HG02840 (cell line): ENCODE results near the gene EFCAB11.

Experiments
- ATAC-seq: cut with Tn5 transposase; IDR thresholded peaks from one replicate; pipeline ENCODE4 v1.9.1; 2021; ENCODE audit warnings: mild to moderate bottlenecking, moderate library complexity, moderate number of reproducible peaks; ENCODE audit not compliant: unreplicated experiment, low FRiP score

EFCAB11 gene

GRCh38 chr14:89781046-89781445, 173.5 kb downstream of the EFCAB11 start:
- ATAC-seq = no peak

- ATAC-seq = no peak
These were observed 174.8 kb downstream of the EFCAB11 start for GRCh38 chr14:89779707-89780106.

GRCh38 chr14:89775946-89776345, 178.6 kb downstream of the EFCAB11 start:
- ATAC-seq = no peak

- ATAC-seq = no peak
These were observed 179.4 kb downstream of the EFCAB11 start for GRCh38 chr14:89775151-89775550.

- peak; percentile 86 for ATAC-seq
These were observed 180.8 kb downstream of the EFCAB11 start for GRCh38 chr14:89773644-89774316.

DNA sequence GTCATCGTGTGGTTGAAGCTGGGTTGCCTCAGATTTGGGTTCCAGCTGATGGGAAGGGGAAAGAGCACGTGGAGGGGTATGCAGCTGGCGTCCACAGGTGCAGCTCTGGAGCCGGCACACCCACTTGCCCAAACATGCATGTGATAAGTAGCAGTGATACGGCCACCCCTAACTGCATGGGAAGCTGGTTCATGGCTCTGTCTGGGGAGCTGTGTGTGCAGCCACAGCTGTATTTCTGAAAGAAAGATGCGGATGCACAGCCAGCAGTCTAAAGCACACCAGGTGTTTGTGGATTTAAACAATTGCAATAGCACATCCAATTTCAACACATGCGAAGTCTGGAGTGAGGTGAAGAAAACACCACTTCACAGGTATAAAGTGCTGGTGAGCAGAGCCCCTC, 181.4 kb downstream of the EFCAB11 start:
- ATAC-seq = peak; percentile 42

- ATAC-seq = no peak
These were observed 183.3 kb downstream of the EFCAB11 start for GRCh38 chr14:89771251-89771650.

- ATAC-seq = no peak
These were observed 186.7 kb downstream of the EFCAB11 start for GRCh38 chr14:89767861-89768268.

- ATAC-seq = no peak
These were observed 187.4 kb downstream of the EFCAB11 start for GRCh38 chr14:89767131-89767530.

GRCh38 chr14:89765346-89765745, 189.2 kb downstream of the EFCAB11 start:
- no peak for ATAC-seq

- no peak for ATAC-seq
These were observed 194.4 kb downstream of the EFCAB11 start for GRCh38 chr14:89760086-89760485.

GRCh38 chr14:89757313-89757939, 197.1 kb downstream of the EFCAB11 start:
- no peak for ATAC-seq

DNA sequence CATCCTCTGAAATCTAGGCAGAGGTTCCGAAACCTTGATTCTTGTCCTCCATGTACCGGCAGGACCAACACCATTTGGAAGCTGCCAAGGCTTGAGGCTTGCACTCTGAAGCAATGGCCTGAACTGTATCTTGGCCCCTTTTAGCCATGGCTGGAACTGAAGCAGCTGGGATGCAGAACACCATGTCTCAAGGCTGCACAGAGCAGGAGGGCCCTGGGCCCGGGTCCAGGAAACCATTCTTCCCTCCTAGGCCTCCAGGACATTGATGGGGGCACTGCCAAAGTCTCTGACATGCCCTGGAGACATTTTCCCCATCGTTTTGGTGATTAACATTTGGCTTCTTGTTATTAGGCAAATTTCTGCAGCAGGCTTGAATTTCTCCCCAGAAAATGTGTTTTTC, 198.7 kb downstream of the EFCAB11 start:
- no peak for ATAC-seq

DNA sequence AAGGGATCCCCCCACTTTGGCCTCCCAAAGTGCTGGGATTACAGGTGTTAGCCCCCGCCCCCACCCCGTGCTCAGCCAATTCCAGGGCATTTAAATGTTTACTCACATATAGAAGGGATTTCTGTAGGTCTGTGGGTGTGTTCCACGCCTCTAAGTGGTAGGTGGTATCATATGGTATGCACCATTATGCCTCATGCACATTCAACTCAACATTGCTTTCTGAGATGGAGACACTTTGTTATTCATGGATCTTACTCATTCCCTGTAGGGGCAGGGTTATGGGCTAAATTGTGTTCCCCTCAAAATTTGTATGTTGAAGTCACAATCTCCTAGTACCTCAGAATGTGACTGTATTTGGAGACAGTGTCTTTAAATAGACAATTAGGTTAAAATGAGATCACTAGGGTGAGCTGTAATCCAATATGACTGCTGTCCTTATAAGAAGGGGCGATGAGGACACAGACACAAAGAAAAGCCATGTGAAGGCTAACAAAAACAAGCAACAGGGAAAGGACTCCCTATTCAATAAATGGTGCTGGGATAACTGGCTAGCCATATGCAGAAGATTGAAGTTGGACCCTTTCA, 200.6 kb downstream of the EFCAB11 start:
- no peak for ATAC-seq

DNA sequence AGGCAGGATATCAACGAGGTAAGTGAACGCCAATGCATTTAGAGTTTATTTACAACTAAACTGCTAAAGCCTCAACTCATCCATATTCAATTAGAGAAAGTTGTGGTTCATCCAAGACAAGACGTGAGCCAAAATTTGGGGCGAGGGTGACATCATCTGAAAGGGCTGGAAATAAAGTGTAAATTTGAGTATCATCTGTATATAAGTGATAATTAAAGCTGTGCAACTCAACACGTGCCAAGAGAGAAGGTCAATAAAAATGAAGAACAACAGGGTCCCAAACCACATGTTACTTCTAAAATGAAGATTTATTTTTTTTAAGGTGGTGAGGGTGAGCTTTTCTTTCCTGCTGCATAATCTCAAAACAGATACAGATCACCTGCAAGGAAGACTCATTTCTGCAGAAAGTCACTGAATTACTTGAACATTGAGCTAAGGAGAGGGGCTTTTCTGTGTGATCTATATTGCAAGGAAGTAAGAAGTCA, 203.6 kb downstream of the EFCAB11 start:
- no peak for ATAC-seq

GRCh38 chr14:89750281-89750755, 204.2 kb downstream of the EFCAB11 start:
- no peak for ATAC-seq

DNA sequence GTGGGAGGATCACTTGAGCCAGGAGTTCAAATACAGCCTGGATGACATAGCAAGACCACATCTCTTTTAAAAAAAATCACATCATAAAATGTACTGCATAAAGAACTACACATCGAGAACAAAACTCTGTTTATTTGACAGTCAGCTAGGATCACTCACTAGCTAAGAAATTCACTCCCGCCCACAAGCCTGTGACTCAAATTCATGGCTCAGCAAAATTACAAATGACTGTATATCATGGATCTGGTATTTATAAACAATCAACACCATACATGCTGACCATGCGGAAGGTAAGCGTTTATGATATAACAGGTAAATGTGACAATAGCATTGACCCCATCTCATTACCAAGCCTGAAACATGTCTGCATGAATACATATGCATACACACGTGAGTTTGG, 206.5 kb downstream of the EFCAB11 start:
- ATAC-seq = no peak

DNA sequence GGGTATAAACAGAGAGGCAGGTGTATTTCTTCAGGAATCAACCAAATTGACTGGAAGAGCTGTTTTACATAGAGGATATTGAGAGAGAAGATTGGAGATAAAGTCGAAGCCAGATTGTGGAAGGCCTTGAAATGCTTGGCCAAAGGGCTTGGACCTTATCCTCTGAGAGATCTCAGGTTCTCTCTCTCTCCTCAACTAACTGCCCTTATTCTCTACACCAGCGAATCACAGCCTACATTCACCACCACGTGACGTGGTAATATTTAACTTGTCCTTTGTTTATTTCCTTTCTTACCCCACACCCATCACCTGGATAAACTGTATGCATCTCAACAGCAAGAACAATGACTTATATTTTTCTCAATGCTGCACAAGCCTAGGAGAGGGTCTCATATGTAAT, 207.4 kb downstream of the EFCAB11 start:
- no peak for ATAC-seq

- no peak for ATAC-seq
These were observed 207.9 kb downstream of the EFCAB11 start for GRCh38 chr14:89746654-89747053.

- no peak for ATAC-seq
These were observed 208.4 kb downstream of the EFCAB11 start for GRCh38 chr14:89746135-89746534.
